Measurements from ENCODE around the gene ATP6V0E1.
A peak's percentile ranks its signal among the peaks of the same experiment; 100 is the strongest.

The ATP6V0E1 gene

GRCh38 chr5:173057062-173057924 is 73.7 kb downstream of the ATP6V0E1 start:
- H3K27ac Mint-ChIP-seq: peak overlapping the region; percentile 97 to 99 (median 98)
- H3K4me1 Mint-ChIP-seq: peaks cover 18% of the 10 kb centered on the region
- TF ChIP-seq CTCF (IDR thresholded peaks at IDR 0.05; ENCODE audit: unreplicated experiment in 3 of 3): no peak
- peak overlapping the region; percentile 93 to 98 (median 95) for H3K4me3 Mint-ChIP-seq
- H3K9me3 Mint-ChIP-seq: no peaks in the 10 kb centered on the region
- peaks cover 3% of the 10 kb centered on the region for H3K36me3 Mint-ChIP-seq (ENCODE audit: low read depth)
- no peaks in the 10 kb centered on the region for H3K27me3 Mint-ChIP-seq (ENCODE audit: low read depth)

GRCh38 chr5:173062141-173062540 is 78.6 kb downstream of the ATP6V0E1 start:
- H3K4me3 Mint-ChIP-seq: no peak overlapping the region
- peaks cover 11% of the 10 kb centered on the region for H3K36me3 Mint-ChIP-seq (ENCODE audit: low read depth)
- H3K9me3 Mint-ChIP-seq: no peaks in the 10 kb centered on the region
- H3K27me3 Mint-ChIP-seq (ENCODE audit: low read depth): no peaks in the 10 kb centered on the region
- no peak for TF ChIP-seq CTCF (IDR thresholded peaks at IDR 0.05; ENCODE audit: unreplicated experiment in 3 of 3)
- peaks cover 12% of the 10 kb centered on the region for H3K4me1 Mint-ChIP-seq
- H3K27ac Mint-ChIP-seq: no peak overlapping the region

- no peaks in the 10 kb centered on the region for H3K27me3 Mint-ChIP-seq (ENCODE audit: low read depth)
- no peaks in the 10 kb centered on the region for H3K4me1 Mint-ChIP-seq
- peaks cover 15% of the 10 kb centered on the region for H3K36me3 Mint-ChIP-seq (ENCODE audit: low read depth)
- H3K27ac Mint-ChIP-seq: no peak overlapping the region
- H3K4me3 Mint-ChIP-seq: no peak overlapping the region
- TF ChIP-seq CTCF (IDR thresholded peaks at IDR 0.05; ENCODE audit: unreplicated experiment in 3 of 3): no peak
- H3K9me3 Mint-ChIP-seq: no peaks in the 10 kb centered on the region
These were observed 81.6 kb downstream of the ATP6V0E1 start for GRCh38 chr5:173065155-173065554.

- no peaks in the 10 kb centered on the region for H3K27me3 Mint-ChIP-seq (ENCODE audit: low read depth)
- H3K9me3 Mint-ChIP-seq: no peaks in the 10 kb centered on the region
- H3K4me3 Mint-ChIP-seq: no peak overlapping the region
- H3K27ac Mint-ChIP-seq: no peak overlapping the region
- no peaks in the 10 kb centered on the region for H3K4me1 Mint-ChIP-seq
- peaks cover 14% of the 10 kb centered on the region for H3K36me3 Mint-ChIP-seq (ENCODE audit: low read depth)
- TF ChIP-seq CTCF (IDR thresholded peaks at IDR 0.05; ENCODE audit: unreplicated experiment in 3 of 3): no peak
These were observed 86.1 kb downstream of the ATP6V0E1 start for GRCh38 chr5:173069671-173070070.

GRCh38 chr5:173075137-173075843 is 91.7 kb downstream of the ATP6V0E1 start:
- peaks cover 11% of the 10 kb centered on the region for H3K36me3 Mint-ChIP-seq (ENCODE audit: low read depth)
- no peak overlapping the region for H3K27ac Mint-ChIP-seq
- TF ChIP-seq CTCF (IDR thresholded peaks at IDR 0.05; ENCODE audit: unreplicated experiment in 3 of 3): no peak

More at GRCh38 chr5:173075137-173075843, 91.7 kb downstream of the ATP6V0E1 start:
- Mint-ChIP-seq H3K4me3 (no peak overlapping the region), H3K4me1 (no peaks in the 10 kb centered on the region), H3K27me3 (ENCODE audit: low read depth) (no peaks in the 10 kb centered on the region), H3K9me3 (no peaks in the 10 kb centered on the region)

Data from nephron (organoid).